Activated CD8-positive, alpha-beta T cell treated with anti-CD3 and anti-CD28 coated beads, Interleukin-2, amount 10 ng/mL, durations not matched to agents 7 days and 5 days (primary cell): Measurements from ENCODE around the gene SETSIP. TPM values are rescaled to one million over a fixed set of nuclear protein-coding genes. Genes with fewer than 3 reads are reported as not detected.

Source experiments
- ATAC-seq: fragments of 150-1000 bp; cut with Tn5 transposase; one replicate; pipeline ENCODE4 v1.10.0; 2021; ENCODE audit warnings: moderate library complexity
- CTCF ChIA-PET: fragments of 350-600 bp; sonication (Branson Sonifier 250); formaldehyde crosslinking; loops from one replicate; lab custom pipeline; 2021; ENCODE audit warnings: antibody characterized with exemption; lab: Charles Lee
- POLR2A ChIA-PET: fragments of 350-600 bp; sonication (Branson Sonifier 250); formaldehyde crosslinking; loops from one replicate; lab custom pipeline; 2021; ENCODE audit warnings: antibody characterized with exemption; lab: Charles Lee
- DNase-seq: peaks from one replicate; pipeline ENCODE4 v3.0.0-alpha.2; 2020
- H3K27ac Mint-ChIP-seq: one replicate; pipeline ENCODE4 v1.8.0; 2021; ENCODE audit warnings: mild to moderate bottlenecking, mixed read lengths
- H3K27me3 Mint-ChIP-seq: one replicate; pipeline ENCODE4 v1.8.0; 2021; ENCODE audit warnings: low read depth, mixed read lengths
- H3K36me3 Mint-ChIP-seq: one replicate; pipeline ENCODE4 v1.8.0; 2021; ENCODE audit warnings: low read depth, mixed read lengths
- H3K4me1 Mint-ChIP-seq: one replicate; pipeline ENCODE4 v1.8.0; 2021; ENCODE audit warnings: low read depth, mixed read lengths
- H3K4me3 Mint-ChIP-seq: one replicate; pipeline ENCODE4 v1.8.0; 2021; ENCODE audit warnings: mild to moderate bottlenecking, mixed read lengths
- H3K9me3 Mint-ChIP-seq: one replicate; pipeline ENCODE4 v1.8.0; 2022; ENCODE audit warnings: mixed read lengths; ENCODE audit not compliant: insufficient read depth
- total RNA-seq, 2 experiments: library from RNA; stranded (reverse); gene quantifications; one replicate each; pipeline ENCODE4 v1.2.3, GENCODE V29; 2021

Gene SETSIP
- total RNA-seq = under 1 TPM in 1 of 2 experiments, not detected in 1; 0.55 TPM

- peaks cover 4% of the 10 kb centered on the region for H3K27me3 Mint-ChIP-seq
- CTCF ChIA-PET = no interaction called here
- no peak for DNase-seq
- POLR2A ChIA-PET = no interaction called here
- no peak within 1 kb of the TSS for H3K4me3 Mint-ChIP-seq
- peaks cover 6% of the 10 kb centered on the region for H3K4me1 Mint-ChIP-seq
- H3K36me3 Mint-ChIP-seq = no peaks in the 10 kb centered on the region
- no peaks in the 10 kb centered on the region for H3K9me3 Mint-ChIP-seq
- H3K27ac Mint-ChIP-seq = no peak within 1 kb of the TSS
- no peak for ATAC-seq
Measured at GRCh38 chr1:92075311-92075710, at the start of gene SETSIP. Gene SETSIP, minus strand, starts transcription at chr1:92075411. Its CDS starts 0 bp downstream, at chr1:92075411.

DNA sequence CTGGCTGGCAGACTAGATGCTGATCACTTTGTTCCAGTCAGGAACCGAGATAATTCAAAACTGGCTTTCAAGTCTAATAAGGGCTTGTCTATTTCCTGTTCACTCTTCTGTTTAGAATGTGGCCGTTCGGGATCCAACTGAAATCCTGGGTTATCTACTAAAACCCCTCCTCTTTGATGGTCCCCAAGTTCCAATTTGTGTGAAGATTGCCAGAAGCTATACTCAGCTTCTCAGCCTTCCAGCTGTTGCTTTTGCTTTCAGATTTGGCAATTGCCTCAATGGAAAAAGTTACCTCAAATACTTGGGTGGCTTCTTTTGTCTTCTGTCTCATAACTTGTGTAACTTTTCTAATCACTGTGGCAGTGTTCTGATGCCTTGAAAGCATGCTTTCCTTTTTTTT lies 48.7 kb upstream of the SETSIP start:
- Mint-ChIP-seq H3K27me3 (no peaks in the 10 kb centered on the region), H3K4me1 (peaks cover 6% of the 10 kb centered on the region), H3K36me3 (no peaks in the 10 kb centered on the region), H3K9me3 (no peaks in the 10 kb centered on the region), H3K4me3 (peak overlapping the region; percentile 15), H3K27ac (no peak overlapping the region)
- CTCF ChIA-PET = interaction anchor here (1.0 kb wide), 1 partner anchor 43 kb away, joined by 4 read pairs; no protein-coding TSS in a partner anchor
- POLR2A ChIA-PET = no interaction called here
- no peak for DNase-seq
- ATAC-seq = peak; percentile 39

DNA sequence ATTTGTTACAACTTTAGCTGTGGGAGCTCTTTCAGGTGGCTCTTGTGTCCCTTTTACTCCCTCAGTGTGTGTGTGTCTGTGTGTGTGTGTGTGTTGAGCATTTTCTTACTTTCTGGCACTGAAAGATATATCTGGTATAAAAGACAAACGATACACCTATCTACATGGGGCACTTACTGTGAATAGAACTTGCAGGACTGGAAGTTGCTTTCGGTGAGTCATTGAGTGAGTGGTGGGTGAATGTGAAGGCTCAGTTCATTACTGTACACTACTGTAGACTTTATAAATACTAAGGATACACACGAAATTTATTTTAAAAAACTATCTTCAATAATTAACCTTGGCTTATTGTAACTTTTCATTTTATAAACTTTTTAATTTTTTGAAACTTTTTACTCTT lies 43.6 kb upstream of the SETSIP start:
- Mint-ChIP-seq H3K27me3 (no peaks in the 10 kb centered on the region), H3K4me1 (peaks cover 9% of the 10 kb centered on the region), H3K4me3 (no peak overlapping the region), H3K27ac (no peak overlapping the region), H3K9me3 (no peaks in the 10 kb centered on the region), H3K36me3 (no peaks in the 10 kb centered on the region)
- ChIA-PET POLR2A (no interaction called here), CTCF (no interaction called here)
- no peak for DNase-seq
- no peak for ATAC-seq

GRCh38 chr1:92117526-92117925 lies 42.3 kb upstream of the SETSIP start:
- Mint-ChIP-seq H3K9me3 (no peaks in the 10 kb centered on the region), H3K4me1 (peaks cover 8% of the 10 kb centered on the region), H3K4me3 (no peak overlapping the region), H3K27ac (no peak overlapping the region), H3K27me3 (no peaks in the 10 kb centered on the region), H3K36me3 (no peaks in the 10 kb centered on the region)
- CTCF ChIA-PET = no interaction called here
- no peak for ATAC-seq
- no peak for DNase-seq
- POLR2A ChIA-PET = no interaction called here

- ChIA-PET CTCF (interaction anchor here (1.3 kb wide), 1 partner anchor 28 kb away, joined by 4 read pairs; no protein-coding TSS in a partner anchor), POLR2A (no interaction called here)
- no peak overlapping the region for H3K27ac Mint-ChIP-seq
Measured at GRCh38 chr1:92108631-92109030, 33.4 kb upstream of the SETSIP start.

GRCh38 chr1:92105546-92106081 lies 30.4 kb upstream of the SETSIP start:
- Mint-ChIP-seq H3K4me3 (no peak overlapping the region), H3K36me3 (no peaks in the 10 kb centered on the region), H3K9me3 (no peaks in the 10 kb centered on the region), H3K4me1 (no peaks in the 10 kb centered on the region), H3K27me3 (no peaks in the 10 kb centered on the region), H3K27ac (no peak overlapping the region)
- CTCF ChIA-PET = no interaction called here
- ATAC-seq = no peak
- POLR2A ChIA-PET = no interaction called here
- no peak for DNase-seq

More at GRCh38 chr1:92108631-92109030, 33.4 kb upstream of the SETSIP start:
- Mint-ChIP-seq H3K36me3 (no peaks in the 10 kb centered on the region), H3K4me3 (no peak overlapping the region), H3K9me3 (no peaks in the 10 kb centered on the region), H3K27me3 (no peaks in the 10 kb centered on the region), H3K4me1 (no peaks in the 10 kb centered on the region)
- no peak for ATAC-seq
- no peak for DNase-seq

- Mint-ChIP-seq H3K36me3 (no peaks in the 10 kb centered on the region), H3K4me3 (no peak overlapping the region), H3K27ac (no peak overlapping the region), H3K4me1 (no peaks in the 10 kb centered on the region), H3K27me3 (no peaks in the 10 kb centered on the region), H3K9me3 (no peaks in the 10 kb centered on the region)
- DNase-seq (no peak), ATAC-seq (no peak)
- ChIA-PET POLR2A (no interaction called here), CTCF (no interaction called here)
Measured at GRCh38 chr1:92096317-92096716, 21.1 kb upstream of the SETSIP start.

DNA sequence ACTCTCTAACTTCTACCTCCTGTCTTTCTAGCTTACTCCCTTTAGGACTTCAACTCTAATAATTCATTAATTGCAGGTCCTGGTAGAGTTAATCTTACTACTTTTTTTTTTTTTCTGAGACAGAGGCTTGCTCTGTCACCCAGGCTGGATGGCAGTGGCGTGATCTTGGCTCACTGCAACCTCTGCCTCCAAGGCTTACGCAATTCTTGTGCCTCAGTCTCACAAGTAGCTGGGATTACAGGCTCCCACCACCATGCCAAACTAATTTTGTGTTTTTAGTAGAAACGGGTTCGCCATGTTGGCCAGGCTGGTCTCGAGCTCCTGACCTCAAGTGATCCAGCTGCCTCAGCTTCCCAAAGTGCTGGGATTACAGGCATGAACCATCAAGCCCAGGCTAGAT lies 20.7 kb upstream of the SETSIP start:
- H3K27ac Mint-ChIP-seq = no peak overlapping the region
- H3K27me3 Mint-ChIP-seq = no peaks in the 10 kb centered on the region
- DNase-seq = no peak
- no peak overlapping the region for H3K4me3 Mint-ChIP-seq
- H3K36me3 Mint-ChIP-seq = no peaks in the 10 kb centered on the region
- ChIA-PET POLR2A (no interaction called here), CTCF (no interaction called here)
- H3K9me3 Mint-ChIP-seq = no peaks in the 10 kb centered on the region
- H3K4me1 Mint-ChIP-seq = no peaks in the 10 kb centered on the region
- ATAC-seq = no peak

- Mint-ChIP-seq H3K4me3 (no peak overlapping the region), H3K36me3 (no peaks in the 10 kb centered on the region), H3K27ac (no peak overlapping the region), H3K9me3 (no peaks in the 10 kb centered on the region), H3K27me3 (no peaks in the 10 kb centered on the region), H3K4me1 (no peaks in the 10 kb centered on the region)
- ChIA-PET POLR2A (interaction anchor here (0.9 kb wide), 1 partner anchor 11 kb away, joined by 3 read pairs; no protein-coding TSS in a partner anchor), CTCF (no interaction called here)
- DNase-seq = no peak
- no peak for ATAC-seq
Measured at GRCh38 chr1:92094595-92094994, 19.4 kb upstream of the SETSIP start.

DNA sequence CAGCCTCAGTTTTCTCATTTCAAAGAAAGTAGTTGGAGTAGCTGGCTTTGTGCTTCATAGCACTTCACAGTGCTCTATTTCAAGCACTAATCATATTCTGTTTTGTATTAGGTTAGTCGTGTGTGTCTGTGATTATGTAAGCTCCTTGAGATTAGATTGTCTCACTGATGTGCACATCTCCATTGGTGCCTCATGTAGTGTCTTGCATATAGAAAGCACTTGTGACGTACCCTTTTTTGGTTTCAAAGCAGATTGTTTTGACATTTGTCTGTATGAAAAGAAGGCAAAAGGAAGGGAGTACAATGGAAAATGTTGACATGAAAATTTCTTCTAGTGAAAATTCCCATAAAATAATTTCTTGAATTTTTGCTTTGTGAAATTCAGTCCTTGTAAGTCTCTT lies 18.9 kb upstream of the SETSIP start:
- Mint-ChIP-seq H3K27me3 (no peaks in the 10 kb centered on the region), H3K36me3 (no peaks in the 10 kb centered on the region), H3K9me3 (no peaks in the 10 kb centered on the region), H3K4me1 (no peaks in the 10 kb centered on the region), H3K4me3 (no peak overlapping the region), H3K27ac (no peak overlapping the region)
- ChIA-PET POLR2A (interaction anchor here (0.9 kb wide), 1 partner anchor 11 kb away, joined by 3 read pairs; no protein-coding TSS in a partner anchor), CTCF (no interaction called here)
- no peak for DNase-seq
- ATAC-seq = no peak

DNA sequence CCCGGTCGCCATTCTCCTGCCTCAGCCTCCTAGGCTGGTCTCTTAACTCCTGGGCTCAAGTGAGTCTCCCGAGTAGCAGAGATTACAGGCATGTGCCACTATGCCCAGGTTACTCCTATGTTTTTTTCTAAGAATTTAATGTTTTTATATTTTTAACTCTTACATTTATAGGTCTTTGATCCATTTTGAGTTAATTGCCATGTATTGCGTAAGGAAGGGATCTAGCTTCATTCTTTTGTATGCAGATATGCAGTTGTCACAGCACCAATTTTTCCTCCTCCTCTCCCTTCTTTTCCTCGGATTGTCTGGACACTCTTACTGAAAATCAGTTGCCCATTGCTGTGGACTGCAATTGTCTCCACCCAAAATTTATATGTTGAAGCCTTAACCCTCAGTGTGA lies 16.4 kb upstream of the SETSIP start:
- no peak overlapping the region for H3K27ac Mint-ChIP-seq
- ChIA-PET POLR2A (no interaction called here), CTCF (no interaction called here)
- no peak for DNase-seq
- no peaks in the 10 kb centered on the region for H3K27me3 Mint-ChIP-seq
- no peaks in the 10 kb centered on the region for H3K4me1 Mint-ChIP-seq
- no peaks in the 10 kb centered on the region for H3K36me3 Mint-ChIP-seq
- H3K4me3 Mint-ChIP-seq = no peak overlapping the region
- no peak for ATAC-seq
- no peaks in the 10 kb centered on the region for H3K9me3 Mint-ChIP-seq

- peaks cover 6% of the 10 kb centered on the region for H3K9me3 Mint-ChIP-seq
- no peaks in the 10 kb centered on the region for H3K27me3 Mint-ChIP-seq
- H3K4me3 Mint-ChIP-seq = no peak overlapping the region
Measured at GRCh38 chr1:92087542-92087941, 12.3 kb upstream of the SETSIP start.

GRCh38 chr1:92085727-92086126 lies 10.5 kb upstream of the SETSIP start:
- H3K27me3 Mint-ChIP-seq = no peaks in the 10 kb centered on the region

More at GRCh38 chr1:92087542-92087941, 12.3 kb upstream of the SETSIP start:
- ChIA-PET CTCF (no interaction called here), POLR2A (no interaction called here)
- H3K4me1 Mint-ChIP-seq = no peaks in the 10 kb centered on the region
- no peaks in the 10 kb centered on the region for H3K36me3 Mint-ChIP-seq
- no peak overlapping the region for H3K27ac Mint-ChIP-seq
- no peak for DNase-seq
- ATAC-seq = no peak

More at GRCh38 chr1:92085727-92086126, 10.5 kb upstream of the SETSIP start:
- Mint-ChIP-seq H3K9me3 (peaks cover 6% of the 10 kb centered on the region), H3K27ac (no peak overlapping the region), H3K4me1 (peaks cover 6% of the 10 kb centered on the region), H3K4me3 (no peak overlapping the region), H3K36me3 (no peaks in the 10 kb centered on the region)
- ATAC-seq (no peak), DNase-seq (no peak)
- CTCF ChIA-PET = no interaction called here
- POLR2A ChIA-PET = no interaction called here
